Left lung (tissue), 10 donors: ENCODE results near the gene ELF5. TPM values are rescaled to one million over a fixed set of nuclear protein-coding genes. Genes with fewer than 3 reads are reported as not detected.

ENCODE experiments used
- ATAC-seq: fragments of 200-7000 bp; cut with Tn5 transposase; one replicate; pipeline ENCODE4 v1.9.1; 2020; ENCODE audit warnings: moderate library complexity
- DNase-seq, 4 donors: peaks; one replicate each; pipeline ENCODE4 v3.0.0-alpha.2; 2013 to 2020
- H3K27ac ChIP-seq, 2 donors: fragments of 200-600 bp; sonication (generic) in 1 of 2; one replicate each; pipeline versions ENCODE4 v1.5.0 to v1.8.0; 2020 to 2021
- H3K27me3 ChIP-seq, 2 donors: fragments of 200-600 bp; sonication (generic) in 1 of 2; one replicate each; pipeline versions ENCODE4 v1.5.0 to v1.8.0; 2020 to 2021
- H3K36me3 ChIP-seq, 2 donors: fragments of 200-600 bp; sonication (generic) in 1 of 2; one replicate each; pipeline versions ENCODE4 v1.5.0 to v1.8.0; 2020 to 2021
- H3K4me1 ChIP-seq, 2 donors: fragments of 200-600 bp; one replicate each; pipeline ENCODE4 v1.8.0; 2021
- H3K4me3 ChIP-seq, 2 donors: fragments of 200-600 bp; sonication (generic) in 1 of 2; one replicate each; pipeline versions ENCODE4 v1.5.0 to v1.8.0; 2020 to 2021; ENCODE audit warnings: mild to moderate bottlenecking in 1 of 2
- H3K9me3 ChIP-seq, 2 donors: fragments of 200-600 bp; sonication (generic) in 1 of 2; one replicate each; pipeline versions ENCODE4 v1.5.0 to v1.8.0; 2020 to 2021
- intact Hi-C, 2 donors: fragments of 100-400 bp; cut with DNase I; formaldehyde crosslinking; loops; one replicate each; pipeline versions ENCODE4 v1.11.2 to v1.14.2; 2022
- polyA plus RNA-seq, 6 donors: library from polyadenylated mRNA; unstranded; fragments of 120-200 nt; gene quantifications; one replicate each; pipeline ENCODE4 v1.2.1, GENCODE V29; 2013; ENCODE audit not compliant: insufficient read length in 6 of 6
- total RNA-seq, 2 donors: library from RNA; stranded (reverse); fragmentation: NEBNext Ultra II Directional; extraction: Animal tissue kit (Norgen Biotek cat#: 25700); gene quantifications; one replicate each; pipeline ENCODE4 v1.2.1, GENCODE V29; 2021
- TF ChIP-seq, protein P1 (sequence below), 2 donors: fragments of 200-600 bp; sonication (generic) in 1 of 2; IDR thresholded peaks; one replicate each; pipeline versions ENCODE4 v1.5.0 to v1.8.0; 2021; ENCODE audit warnings: antibody characterized with exemption in 2 of 2
- donor health status: DM: no; HTN: yes; CAD: no.
- donor health status: DM: no; HTN: no; CAD: no.

ELF5 gene
- total and polyA plus RNA-seq, 8 donors = 5.1 to 41.7 (median 28.4) TPM

DNA sequence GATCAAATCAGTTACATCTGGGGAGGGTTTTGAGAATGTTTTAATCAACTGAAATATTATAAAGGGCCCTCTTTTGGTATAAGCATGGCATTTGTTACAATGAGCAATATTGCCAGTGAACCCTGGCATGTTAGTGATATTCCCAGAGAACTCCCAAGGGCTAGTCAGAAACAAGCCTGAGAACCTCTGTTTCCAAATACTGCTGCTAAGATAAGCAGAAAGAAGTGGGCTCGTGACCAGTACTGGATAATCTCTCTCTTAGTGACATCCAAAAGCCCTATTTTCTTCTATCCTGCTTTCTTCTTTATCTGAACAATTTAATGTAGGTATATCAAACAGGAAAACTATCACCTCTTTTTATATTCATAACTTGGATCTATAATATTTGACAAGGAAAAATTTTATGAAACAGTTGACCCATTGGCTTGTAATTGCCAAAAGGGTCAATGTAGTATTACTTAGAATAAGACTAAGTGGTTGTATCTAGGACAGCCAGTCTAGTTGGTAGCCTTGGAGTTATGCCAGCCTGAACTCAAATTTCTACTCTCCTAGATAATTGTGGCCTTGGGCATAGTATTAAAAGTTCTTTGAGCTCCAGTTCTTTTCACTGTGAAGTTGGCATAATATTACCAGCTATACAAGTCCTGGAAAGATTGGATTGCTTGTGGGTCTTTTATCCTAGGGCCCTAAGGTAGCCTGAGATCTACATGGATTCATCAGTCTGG is 59.1 kb downstream of the ELF5 start:
- Histone ChIP-seq H3K9me3 (no peaks in the 10 kb centered on the region), H3K4me3 (no peak overlapping the region), H3K36me3 (peaks cover under 1 to 98% of the 10 kb centered on the region in 2 donors), H3K27ac (no peak overlapping the region), H3K27me3 (no peaks in the 10 kb centered on the region), H3K4me1 (peaks cover 0 to 29% of the 10 kb centered on the region in 2 donors)
- TF ChIP-seq, protein P1, sequence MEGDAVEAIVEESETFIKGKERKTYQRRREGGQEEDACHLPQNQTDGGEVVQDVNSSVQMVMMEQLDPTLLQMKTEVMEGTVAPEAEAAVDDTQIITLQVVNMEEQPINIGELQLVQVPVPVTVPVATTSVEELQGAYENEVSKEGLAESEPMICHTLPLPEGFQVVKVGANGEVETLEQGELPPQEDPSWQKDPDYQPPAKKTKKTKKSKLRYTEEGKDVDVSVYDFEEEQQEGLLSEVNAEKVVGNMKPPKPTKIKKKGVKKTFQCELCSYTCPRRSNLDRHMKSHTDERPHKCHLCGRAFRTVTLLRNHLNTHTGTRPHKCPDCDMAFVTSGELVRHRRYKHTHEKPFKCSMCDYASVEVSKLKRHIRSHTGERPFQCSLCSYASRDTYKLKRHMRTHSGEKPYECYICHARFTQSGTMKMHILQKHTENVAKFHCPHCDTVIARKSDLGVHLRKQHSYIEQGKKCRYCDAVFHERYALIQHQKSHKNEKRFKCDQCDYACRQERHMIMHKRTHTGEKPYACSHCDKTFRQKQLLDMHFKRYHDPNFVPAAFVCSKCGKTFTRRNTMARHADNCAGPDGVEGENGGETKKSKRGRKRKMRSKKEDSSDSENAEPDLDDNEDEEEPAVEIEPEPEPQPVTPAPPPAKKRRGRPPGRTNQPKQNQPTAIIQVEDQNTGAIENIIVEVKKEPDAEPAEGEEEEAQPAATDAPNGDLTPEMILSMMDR (IDR thresholded peaks at IDR 0.05) = no peak
- DNase-seq (no peak), ATAC-seq (no peak)
- intact Hi-C loops = no loop called here

DNA sequence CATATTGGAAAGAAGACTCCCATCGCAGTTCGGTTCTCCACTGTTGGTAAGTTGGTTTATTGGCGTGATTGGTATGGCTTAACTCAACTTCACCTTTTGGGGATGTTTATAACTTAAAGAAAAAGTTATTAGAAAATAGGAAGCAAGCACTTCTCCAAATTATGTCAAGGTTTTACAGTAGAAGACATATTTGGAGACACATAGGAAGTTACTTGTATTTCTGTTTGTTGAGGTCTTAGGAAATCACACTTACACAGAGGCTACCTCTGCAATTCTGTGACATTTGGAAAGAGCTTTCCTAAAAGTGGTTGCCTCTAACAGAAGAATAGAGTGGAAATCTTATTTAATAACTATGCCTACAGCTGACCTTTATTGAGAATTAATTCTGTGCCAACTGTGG is 62.5 kb downstream of the ELF5 start:
- Histone ChIP-seq H3K4me3 (no peak overlapping the region), H3K36me3 (peaks cover 0 to 66% of the 10 kb centered on the region in 2 donors), H3K27ac (peak overlapping the region in 1 of 2 donors; percentile 81), H3K9me3 (no peaks in the 10 kb centered on the region), H3K27me3 (no peaks in the 10 kb centered on the region), H3K4me1 (peaks cover 0 to 60% of the 10 kb centered on the region in 2 donors)
- TF ChIP-seq, protein P1 (IDR thresholded peaks at IDR 0.05) = no peak
- intact Hi-C loops = no loop called here
- no peak for DNase-seq
- ATAC-seq = no peak

DNA sequence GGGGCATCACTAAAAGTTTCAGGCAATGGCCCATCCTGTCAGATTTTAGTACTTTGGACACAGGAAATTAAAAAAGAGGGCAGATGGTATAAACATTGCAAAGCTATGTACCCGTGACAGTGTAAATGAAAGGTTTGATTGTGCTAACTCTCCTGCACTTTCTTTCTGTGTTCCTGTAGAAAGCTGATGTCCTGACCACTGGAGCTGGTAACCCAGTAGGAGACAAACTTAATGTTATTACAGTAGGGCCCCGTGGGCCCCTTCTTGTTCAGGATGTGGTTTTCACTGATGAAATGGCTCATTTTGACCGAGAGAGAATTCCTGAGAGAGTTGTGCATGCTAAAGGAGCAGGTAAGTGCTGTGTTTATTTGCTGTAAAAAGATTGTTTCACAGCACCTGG is 64.6 kb downstream of the ELF5 start:
- Histone ChIP-seq H3K27ac (peak overlapping the region in 1 of 2 donors; percentile 81), H3K27me3 (no peaks in the 10 kb centered on the region), H3K9me3 (no peaks in the 10 kb centered on the region), H3K4me1 (peaks cover 0 to 81% of the 10 kb centered on the region in 2 donors), H3K36me3 (peaks cover 0 to 47% of the 10 kb centered on the region in 2 donors), H3K4me3 (no peak overlapping the region)
- DNase-seq = no peak
- TF ChIP-seq, protein P1 (IDR thresholded peaks at IDR 0.05) = no peak
- ATAC-seq = peak; percentile 33
- intact Hi-C loops = no loop called here

DNA sequence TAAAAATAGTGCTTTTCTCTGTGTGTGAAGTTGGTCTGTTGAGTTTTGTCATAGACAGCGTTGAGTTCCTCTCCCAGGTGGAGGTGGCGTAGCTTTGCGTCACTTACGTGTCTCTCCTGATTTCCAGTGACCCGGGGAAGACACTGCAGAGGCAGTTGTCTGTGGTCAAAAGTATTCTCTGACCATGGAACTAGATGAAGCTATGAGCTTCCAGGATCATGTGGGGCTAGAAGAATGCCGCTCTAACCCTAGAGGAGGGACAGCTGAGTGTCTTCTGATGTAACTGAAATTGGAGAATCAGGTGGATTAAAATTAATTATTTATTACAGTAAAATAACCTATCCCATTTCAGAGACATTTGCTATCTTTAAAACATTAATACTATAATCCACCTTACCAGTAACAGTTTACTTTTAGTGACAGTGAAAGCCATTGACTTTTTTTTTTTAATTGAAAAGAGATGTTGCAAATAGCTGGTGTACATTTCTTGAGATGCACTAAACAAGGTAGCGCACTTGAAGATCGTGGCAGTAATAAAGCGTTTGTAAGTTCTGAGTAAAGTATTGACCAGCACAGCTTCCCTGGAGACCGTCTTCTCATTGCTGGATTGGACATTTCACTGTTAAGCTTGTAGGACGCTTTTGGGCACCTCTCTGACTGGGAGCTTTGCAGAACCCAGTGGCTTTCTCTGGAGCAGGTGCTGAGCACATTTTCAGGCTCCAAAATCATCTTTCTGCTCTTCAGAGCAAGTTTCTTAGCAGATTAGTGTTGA is 65.2 kb downstream of the ELF5 start:
- peaks cover 6 to 87% of the 10 kb centered on the region in 2 donors for H3K4me1 ChIP-seq
- DNase-seq = no peak
- TF ChIP-seq, protein P1 (IDR thresholded peaks at IDR 0.05) = no peak

DNA sequence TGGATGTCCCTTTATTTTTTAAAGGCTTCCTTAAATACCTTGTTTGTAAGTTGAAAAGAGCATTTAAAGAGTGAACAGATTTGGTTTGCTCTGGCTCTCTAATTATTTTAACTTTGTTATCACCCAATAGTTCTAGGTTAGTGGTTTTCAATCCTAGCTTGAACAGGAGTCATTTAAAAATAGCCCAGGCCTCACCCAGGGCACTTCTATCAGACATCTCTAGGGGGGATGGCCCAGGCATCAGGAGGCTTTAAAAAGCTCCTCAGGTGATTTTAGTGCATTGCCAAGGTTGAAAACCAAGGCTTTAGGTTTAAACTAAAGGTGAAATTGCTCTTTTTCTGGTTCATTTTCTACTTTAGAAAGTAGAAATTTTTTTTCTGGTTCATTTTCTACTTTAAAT is 66.5 kb downstream of the ELF5 start:
- H3K4me3 ChIP-seq = no peak overlapping the region
- peaks cover 7 to 95% of the 10 kb centered on the region in 2 donors for H3K4me1 ChIP-seq
- H3K27me3 ChIP-seq = no peaks in the 10 kb centered on the region
- DNase-seq (no peak), ATAC-seq (no peak)
- H3K36me3 ChIP-seq = peaks cover 0 to 27% of the 10 kb centered on the region in 2 donors
- peak overlapping the region in 1 of 2 donors; percentile 81 for H3K27ac ChIP-seq
- TF ChIP-seq, protein P1 (IDR thresholded peaks at IDR 0.05) = no peak
- intact Hi-C loops = no loop called here
- H3K9me3 ChIP-seq = no peaks in the 10 kb centered on the region

More for the DNA sequence above, 65.2 kb downstream of the ELF5 start:
- peak overlapping the region in 1 of 2 donors; percentile 81 for H3K27ac ChIP-seq
- no peaks in the 10 kb centered on the region for H3K27me3 ChIP-seq
- no peak for ATAC-seq
- intact Hi-C loops = no loop called here
- peaks cover 0 to 41% of the 10 kb centered on the region in 2 donors for H3K36me3 ChIP-seq
- H3K9me3 ChIP-seq = no peaks in the 10 kb centered on the region
- no peak overlapping the region for H3K4me3 ChIP-seq
